ENCODE data around the gene DCTD. TPM values are rescaled to one million over a fixed set of nuclear protein-coding genes. Genes with fewer than 3 reads are reported as not detected.

DCTD gene
- total and polyA plus RNA-seq, 2 of the 13 experiments (the other 11 are each of a cell fraction or from before 2014, with no cell fraction given) = 85.1 to 95.3 TPM

GRCh38 chr4:182904211-182904761 is 12.9 kb downstream of the DCTD start:
- H3K27ac ChIP-seq (ENCODE audit: extremely low read length, insufficient read depth, low read length) = no peak overlapping the region
- no peak overlapping the region for H2AFZ ChIP-seq (ENCODE audit: low read length)
- ChIA-PET CTCF (ENCODE audit: low intra/inter-chr PET ratio, low total read pairs) (no interaction called here), POLR2A (interaction anchor here (1.4 kb wide), 1 partner anchor 12 kb away, joined by 3 read pairs; the partner anchor contains the start of gene DCTD)
- no TSS peak for BruUV-seq (replicated peaks)
- peaks cover 14% of the 10 kb centered on the region for H3K4me1 ChIP-seq (ENCODE audit: insufficient read depth, low read length)
- peaks cover 22 to 72% of the 10 kb centered on the region in 2 experiments for H3K36me3 ChIP-seq (replicated peaks in 1 of 2; ENCODE audit: control insufficient read depth in 1 of 2, insufficient read depth in 2 of 2, low read length in 2 of 2)
- no peak for DNase-seq (ENCODE audit: low spot score)
- H3K4me3 ChIP-seq (replicated peaks in 1 of 3; ENCODE audit: insufficient read depth in 1 of 3, low read depth in 2 of 3, low read length in 3 of 3) = no peak overlapping the region
- H3K4me2 ChIP-seq (ENCODE audit: low read depth, low read length) = no peak overlapping the region
- no peak for ATAC-seq
- in situ Hi-C loops (cut with HindIII; ENCODE audit: extremely low pct_ligation_motif_present, low pct_unique_long_range_greater_than_20kb) = no loop called here
- FAIRE-seq = no peak
- 93% methylated on average over 12 of the region's 12 CpGs for WGBS (ENCODE audit: low lambda C conversion rate)
- intact Hi-C loops (cut with micrococcal nuclease; ENCODE audit: unreplicated experiment) = no loop called here
- H3K9me3 ChIP-seq (ENCODE audit: low read length) = no peaks in the 10 kb centered on the region
- no peaks in the 10 kb centered on the region for H4K20me1 ChIP-seq (ENCODE audit: insufficient read depth, low read length)
- TF ChIP-seq TSC22D2 (CRISPR knock-in tag; IDR thresholded peaks at IDR 0.05; ENCODE audit: borderline replicate concordance) = no peak
- no peak for TF ChIP-seq NCOA2 (CRISPR knock-in tag; IDR thresholded peaks at IDR 0.05)
- TF ChIP-seq CREM (IDR thresholded peaks at IDR 0.05) = no peak
- TF ChIP-seq CREM (CRISPR knock-in tag; IDR thresholded peaks at IDR 0.05) = no peak
- TF ChIP-seq ARNT (IDR thresholded peaks at IDR 0.05) = no peak
- no peak for TF ChIP-seq ZBTB34 (CRISPR knock-in tag; IDR thresholded peaks at IDR 0.05)
- no peak for TF ChIP-seq ZBED4 (CRISPR knock-in tag; IDR thresholded peaks at IDR 0.05; ENCODE audit: borderline replicate concordance)
- no peak for TF ChIP-seq ZC3H13 (CRISPR knock-in tag; IDR thresholded peaks at IDR 0.05)
- no peak for TF ChIP-seq ZNF207 (IDR thresholded peaks at IDR 0.05; ENCODE audit: borderline replicate concordance)
- TF ChIP-seq RARA (CRISPR knock-in tag; IDR thresholded peaks at IDR 0.05) = no peak
- TF ChIP-seq NRL (CRISPR knock-in tag; IDR thresholded peaks at IDR 0.05; ENCODE audit: borderline replicate concordance) = no peak
- no peak for TF ChIP-seq BHLHE40 (IDR thresholded peaks at IDR 0.05; ENCODE audit: low read length)
- TF ChIP-seq ZNF562 (CRISPR knock-in tag; IDR thresholded peaks at IDR 0.05; ENCODE audit: borderline replicate concordance) = no peak
- no peak for TF ChIP-seq ZNF18 (CRISPR knock-in tag; IDR thresholded peaks at IDR 0.05; ENCODE audit: insufficient replicate concordance)
- TF ChIP-seq HIVEP1 (CRISPR knock-in tag; IDR thresholded peaks at IDR 0.05) = no peak
- no peak for TF ChIP-seq MLX (CRISPR knock-in tag; IDR thresholded peaks at IDR 0.05)
- no peak overlapping the region for H3K9ac ChIP-seq (ENCODE audit: insufficient read depth, low read depth, low read length)
- no peaks in the 10 kb centered on the region for H3K27me3 ChIP-seq (ENCODE audit: control insufficient read depth in 1 of 2, insufficient read depth in 2 of 2, low read length in 2 of 2)
- peaks cover 13% of the 10 kb centered on the region for H3K79me2 ChIP-seq (ENCODE audit: insufficient read depth, low read length)

Data from HepG2 (cell line).